Adipocyte (in vitro differentiated cells): ENCODE measurements around the gene FMN1.

Experiments
- DNase-seq: peaks from one replicate; pipeline ENCODE4 v3.0.0-alpha.2; 2015; ENCODE audit warnings: low read depth
- H3K27me3 ChIP-seq: replicated peaks from 2 replicates; pipeline ENCODE4 v1.7.0; 2013; ENCODE audit warnings: mild to moderate bottlenecking, low read length, moderate library complexity; ENCODE audit not compliant: control insufficient read depth, insufficient read depth
- H3K36me3 ChIP-seq: 2 replicates; pipeline ENCODE4 v1.7.0; 2013; ENCODE audit warnings: low read length, mild to moderate bottlenecking, moderate library complexity; ENCODE audit not compliant: control insufficient read depth, insufficient read depth, severe bottlenecking
- H3K4me1 ChIP-seq: 2 replicates; pipeline ENCODE4 v1.7.0; 2013; ENCODE audit warnings: mild to moderate bottlenecking, low read length, moderate library complexity; ENCODE audit not compliant: control insufficient read depth, insufficient read depth
- H3K4me3 ChIP-seq: 2 replicates; pipeline ENCODE4 v1.7.0; 2013; ENCODE audit warnings: mild to moderate bottlenecking, low read length, moderate library complexity
- H3K9ac ChIP-seq: 2 replicates; pipeline ENCODE4 v1.7.0; 2013; ENCODE audit warnings: mild to moderate bottlenecking, low read length, moderate library complexity
- H3K9me3 ChIP-seq: 2 replicates; pipeline ENCODE4 v1.7.0; 2013; ENCODE audit warnings: mild to moderate bottlenecking, low read length, moderate library complexity; ENCODE audit not compliant: control insufficient read depth

The FMN1 gene

DNA sequence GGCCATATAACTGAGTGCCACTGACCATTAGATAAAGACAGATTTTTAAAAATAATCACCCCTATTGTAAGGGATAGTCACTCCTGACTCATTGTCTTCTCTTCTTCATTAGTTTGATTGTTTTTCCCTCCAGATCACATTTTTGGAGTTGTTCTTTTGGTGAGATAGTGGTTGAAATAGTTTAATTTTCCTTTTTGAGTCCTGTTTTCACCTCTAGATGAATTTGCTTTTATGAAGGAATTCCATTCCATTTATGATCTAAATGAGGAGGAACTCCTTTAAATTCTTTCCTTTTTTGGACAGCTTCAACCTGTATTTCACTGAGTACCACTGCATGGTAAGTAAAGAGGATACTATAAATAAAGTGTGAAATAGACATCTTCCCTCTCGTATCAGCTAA lies 364.3 kb downstream of the FMN1 start:
- H3K4me1 ChIP-seq = peaks cover 22% of the 10 kb centered on the region
- no peak overlapping the region for H3K9ac ChIP-seq
- H3K4me3 ChIP-seq = no peak overlapping the region
- DNase-seq = no peak
- no peaks in the 10 kb centered on the region for H3K9me3 ChIP-seq
- no peaks in the 10 kb centered on the region for H3K36me3 ChIP-seq
- H3K27me3 ChIP-seq = no peaks in the 10 kb centered on the region

DNA sequence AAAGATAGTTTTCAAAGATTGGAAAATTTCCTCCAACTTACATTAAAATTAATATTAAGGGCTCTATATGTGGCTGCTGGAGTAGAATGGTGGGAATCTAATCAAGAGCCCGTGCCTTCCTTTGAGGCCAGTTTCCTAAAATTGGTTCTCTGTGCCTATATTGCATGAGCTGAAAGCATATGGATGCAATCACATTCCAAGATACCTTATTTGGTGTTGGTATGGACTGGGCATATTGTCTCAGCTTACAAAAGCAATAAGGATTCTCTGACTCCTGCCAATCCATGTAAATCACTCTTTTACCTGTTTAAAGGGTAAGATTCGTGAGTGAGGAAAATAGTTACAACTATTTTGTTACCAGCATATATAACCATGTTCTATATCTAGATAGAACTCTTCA lies 365.1 kb downstream of the FMN1 start:
- Histone ChIP-seq H3K27me3 (no peaks in the 10 kb centered on the region), H3K4me3 (peak overlapping the region; percentile 35), H3K9ac (peak overlapping the region; percentile 11), H3K9me3 (no peaks in the 10 kb centered on the region), H3K4me1 (peaks cover 30% of the 10 kb centered on the region), H3K36me3 (no peaks in the 10 kb centered on the region)
- peak; percentile 56 for DNase-seq

DNA sequence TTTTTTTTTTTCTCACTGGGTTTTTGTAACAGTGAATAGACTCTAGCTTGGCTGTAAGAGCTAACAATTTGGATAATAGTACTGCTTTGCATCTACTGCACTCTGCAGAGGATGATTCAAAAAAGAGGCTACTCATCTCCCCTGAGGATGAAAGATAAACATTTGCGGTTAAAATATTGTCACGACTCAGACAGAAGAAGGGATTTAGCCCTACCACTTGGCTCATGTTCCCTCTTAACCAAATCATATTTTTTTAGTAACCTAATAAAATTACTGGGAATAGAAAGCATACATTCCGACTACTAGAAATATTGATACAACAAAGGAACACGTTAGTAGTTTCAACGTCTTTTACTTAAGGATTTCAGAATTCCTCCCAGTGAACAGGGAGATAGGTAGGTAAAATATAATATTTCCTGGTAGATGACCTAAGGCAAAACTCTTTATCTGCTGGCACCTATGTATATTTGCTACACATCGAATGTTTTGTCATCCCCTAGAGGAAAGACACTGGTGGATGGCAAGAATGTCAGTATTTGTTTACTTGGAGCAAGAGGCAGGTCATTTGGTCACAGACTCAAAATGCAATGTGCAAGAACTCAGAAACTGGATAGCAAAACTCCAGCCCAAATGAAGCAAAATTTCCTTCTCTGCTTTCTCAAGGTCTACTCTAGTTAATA lies 365.9 kb downstream of the FMN1 start:
- H3K9ac ChIP-seq = no peak overlapping the region
- DNase-seq = peak; percentile 86
- H3K9me3 ChIP-seq = no peaks in the 10 kb centered on the region
- H3K4me1 ChIP-seq = peaks cover 33% of the 10 kb centered on the region
- H3K27me3 ChIP-seq = no peaks in the 10 kb centered on the region
- H3K36me3 ChIP-seq = no peaks in the 10 kb centered on the region
- H3K4me3 ChIP-seq = peak overlapping the region; percentile 35

DNA sequence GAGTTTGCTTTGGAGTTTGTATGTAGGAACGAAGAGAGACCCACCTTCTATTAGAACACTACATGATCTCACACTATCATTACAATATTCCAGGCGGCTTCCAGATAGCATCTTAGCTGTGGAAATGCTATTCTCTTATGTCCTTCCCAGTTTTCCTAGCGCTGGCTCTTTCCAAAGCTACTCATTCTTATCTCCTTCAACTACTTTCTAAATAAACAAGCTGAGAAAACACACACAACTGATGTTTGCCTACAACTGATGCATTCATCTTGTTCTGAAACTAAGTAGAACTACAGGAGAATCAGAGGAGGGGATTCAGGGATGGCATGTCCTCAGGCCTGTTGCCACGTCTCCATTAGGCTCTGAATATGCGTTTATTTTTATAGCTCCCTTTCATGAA lies 367.8 kb downstream of the FMN1 start:
- no peak for DNase-seq
- Histone ChIP-seq H3K27me3 (no peaks in the 10 kb centered on the region), H3K4me1 (peaks cover 33% of the 10 kb centered on the region), H3K4me3 (no peak overlapping the region), H3K36me3 (no peaks in the 10 kb centered on the region), H3K9me3 (no peaks in the 10 kb centered on the region), H3K9ac (no peak overlapping the region)

DNA sequence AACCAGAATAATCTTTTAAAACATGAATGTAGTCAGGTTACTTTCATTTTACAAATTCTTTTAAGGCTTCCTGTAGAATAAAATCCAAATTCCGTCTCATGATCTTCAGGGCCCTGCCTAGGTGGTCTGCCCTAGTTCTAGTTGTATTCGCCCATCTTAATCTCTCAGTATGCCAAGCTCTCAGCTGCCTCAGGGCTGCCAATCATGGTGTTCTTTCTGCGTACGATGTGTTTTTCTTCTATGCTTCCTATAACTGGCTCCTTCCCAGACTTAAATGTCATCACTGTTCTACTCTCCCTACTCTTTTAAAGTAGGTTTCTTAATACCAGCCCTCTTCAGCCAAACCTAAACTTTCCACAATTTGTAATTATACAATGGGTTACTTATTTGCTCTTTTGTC lies 369.3 kb downstream of the FMN1 start:
- Histone ChIP-seq H3K4me1 (peaks cover 33% of the 10 kb centered on the region), H3K9ac (no peak overlapping the region)

DNA sequence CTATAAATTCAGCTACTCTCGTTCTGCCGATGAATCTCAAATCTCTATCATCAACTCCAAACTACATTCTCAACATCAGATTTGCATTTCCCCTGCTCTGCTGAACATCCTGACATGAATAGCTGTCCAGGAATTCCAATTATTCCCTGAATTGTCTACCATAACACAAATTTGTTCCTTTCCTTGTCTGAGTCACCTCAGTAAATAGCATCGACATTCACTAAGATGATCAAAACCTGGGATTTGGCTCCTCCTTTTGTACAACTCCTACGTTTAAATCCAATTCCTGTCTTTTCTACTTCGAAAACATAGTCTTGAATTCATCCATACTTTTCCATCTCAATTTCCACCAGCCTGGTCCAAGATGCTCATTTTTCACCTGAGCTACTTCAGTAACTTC lies 369.7 kb downstream of the FMN1 start:
- peak; percentile 68 for DNase-seq
- Histone ChIP-seq H3K9ac (no peak overlapping the region), H3K36me3 (no peaks in the 10 kb centered on the region), H3K4me3 (no peak overlapping the region), H3K4me1 (peaks cover 33% of the 10 kb centered on the region), H3K9me3 (no peaks in the 10 kb centered on the region), H3K27me3 (no peaks in the 10 kb centered on the region)

More for the DNA sequence above, 369.3 kb downstream of the FMN1 start:
- Histone ChIP-seq H3K4me3 (no peak overlapping the region), H3K36me3 (no peaks in the 10 kb centered on the region), H3K9me3 (no peaks in the 10 kb centered on the region), H3K27me3 (no peaks in the 10 kb centered on the region)
- DNase-seq = peak; percentile 24

DNA sequence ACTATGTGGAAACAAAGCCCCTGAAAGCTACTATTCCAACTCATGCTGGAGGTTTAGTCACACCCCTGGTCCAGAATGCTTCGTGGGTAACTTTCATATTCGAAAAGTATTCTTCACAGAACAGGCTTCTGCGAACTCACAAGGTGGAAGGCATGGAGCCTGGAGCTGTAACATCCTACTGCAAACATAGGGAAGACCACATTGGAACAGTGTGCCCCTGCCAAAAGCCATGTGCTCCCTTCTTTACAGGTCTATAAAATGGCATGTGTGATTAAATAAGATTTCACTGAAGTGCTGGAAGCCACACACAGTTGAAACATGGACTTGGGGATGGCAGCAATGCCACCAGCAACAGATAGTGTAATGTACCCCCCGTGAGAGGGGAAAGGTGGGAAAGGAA lies 370.8 kb downstream of the FMN1 start:
- Histone ChIP-seq H3K4me1 (peaks cover 31% of the 10 kb centered on the region), H3K9ac (no peak overlapping the region), H3K27me3 (no peaks in the 10 kb centered on the region), H3K4me3 (no peak overlapping the region), H3K9me3 (no peaks in the 10 kb centered on the region), H3K36me3 (no peaks in the 10 kb centered on the region)
- no peak for DNase-seq

DNA sequence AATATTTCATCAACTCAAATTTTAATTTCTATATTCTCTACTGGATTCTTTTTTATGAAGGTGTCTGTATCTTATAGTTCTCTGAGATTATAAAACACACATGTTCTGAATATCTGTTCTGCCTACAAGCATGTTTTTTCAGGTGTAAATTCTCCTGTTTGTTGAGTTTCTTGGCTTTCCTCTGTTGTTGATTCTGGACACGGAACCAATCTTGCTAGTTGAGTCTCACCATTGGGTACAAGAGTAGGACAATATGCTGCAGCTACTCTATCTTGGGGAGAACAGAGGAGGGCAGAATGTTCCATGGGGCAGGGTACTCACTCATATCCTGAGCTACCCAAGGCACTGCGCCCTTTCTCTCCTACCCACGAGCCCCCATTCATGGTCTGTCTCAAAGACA lies 371.8 kb downstream of the FMN1 start:
- H3K9me3 ChIP-seq = no peaks in the 10 kb centered on the region
- H3K9ac ChIP-seq = no peak overlapping the region
- DNase-seq = no peak
- H3K27me3 ChIP-seq = no peaks in the 10 kb centered on the region
- H3K4me1 ChIP-seq = peaks cover 28% of the 10 kb centered on the region
- no peaks in the 10 kb centered on the region for H3K36me3 ChIP-seq
- H3K4me3 ChIP-seq = no peak overlapping the region

DNA sequence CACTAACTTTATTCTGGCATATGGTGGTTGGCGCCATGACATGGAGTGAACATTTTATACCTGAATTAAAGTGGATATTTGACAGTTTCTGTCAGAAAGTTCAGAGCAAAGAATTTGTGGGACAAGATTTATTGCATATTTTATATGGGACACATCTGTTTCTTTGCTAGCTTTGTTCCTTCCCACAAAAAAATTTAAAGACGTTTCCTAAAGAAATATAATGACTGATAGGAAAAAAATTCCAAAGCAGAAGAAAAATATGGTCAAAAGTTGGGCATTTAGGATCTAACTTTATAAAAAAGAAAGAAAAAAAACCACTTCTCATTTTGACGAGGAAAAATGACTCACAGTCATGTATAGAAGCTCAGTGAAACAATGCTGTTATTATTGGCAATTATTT lies 375.1 kb downstream of the FMN1 start:
- H3K4me1 ChIP-seq = peaks cover 15% of the 10 kb centered on the region
- no peak overlapping the region for H3K9ac ChIP-seq
- no peaks in the 10 kb centered on the region for H3K27me3 ChIP-seq
- H3K4me3 ChIP-seq = peak overlapping the region; percentile 70
- H3K9me3 ChIP-seq = no peaks in the 10 kb centered on the region
- no peak for DNase-seq
- H3K36me3 ChIP-seq = no peaks in the 10 kb centered on the region

DNA sequence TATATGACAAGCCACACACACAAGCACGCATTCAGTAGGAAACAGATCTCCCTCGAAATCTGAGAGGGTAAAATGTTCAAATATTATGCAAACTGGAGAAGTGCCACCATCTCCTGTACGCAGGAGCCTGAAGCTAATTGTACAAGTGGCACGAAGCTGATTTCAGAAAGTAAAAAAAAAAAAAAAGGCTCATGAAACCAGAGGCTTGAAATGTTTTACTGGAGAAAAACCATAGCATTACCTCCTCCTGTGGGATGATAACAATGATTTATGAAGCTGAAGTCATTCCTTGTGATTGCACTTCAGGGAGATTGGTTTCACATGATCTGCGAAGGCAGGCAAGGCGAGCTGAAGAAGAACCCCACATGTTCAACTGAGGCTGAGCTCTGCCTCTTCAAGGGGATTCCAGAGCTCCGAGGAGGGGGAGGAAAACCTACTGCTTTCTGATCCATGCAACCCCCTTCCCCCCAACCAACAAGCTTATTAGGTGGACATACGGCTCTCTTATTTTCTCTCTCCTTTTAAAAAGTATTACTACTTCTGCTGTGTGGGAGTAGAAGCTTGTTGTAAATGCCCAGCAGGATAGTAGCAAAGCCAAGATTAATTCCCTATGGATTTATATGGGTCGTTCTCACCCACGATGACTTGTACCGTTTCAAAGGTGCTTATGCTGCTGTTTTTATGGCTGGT lies 375.6 kb downstream of the FMN1 start:
- no peaks in the 10 kb centered on the region for H3K9me3 ChIP-seq
- peak overlapping the region; percentile 70 for H3K4me3 ChIP-seq
- H3K9ac ChIP-seq = peak overlapping the region; percentile 47
- DNase-seq = no peak
- H3K4me1 ChIP-seq = peaks cover 12% of the 10 kb centered on the region
- no peaks in the 10 kb centered on the region for H3K27me3 ChIP-seq
- H3K36me3 ChIP-seq = no peaks in the 10 kb centered on the region

DNA sequence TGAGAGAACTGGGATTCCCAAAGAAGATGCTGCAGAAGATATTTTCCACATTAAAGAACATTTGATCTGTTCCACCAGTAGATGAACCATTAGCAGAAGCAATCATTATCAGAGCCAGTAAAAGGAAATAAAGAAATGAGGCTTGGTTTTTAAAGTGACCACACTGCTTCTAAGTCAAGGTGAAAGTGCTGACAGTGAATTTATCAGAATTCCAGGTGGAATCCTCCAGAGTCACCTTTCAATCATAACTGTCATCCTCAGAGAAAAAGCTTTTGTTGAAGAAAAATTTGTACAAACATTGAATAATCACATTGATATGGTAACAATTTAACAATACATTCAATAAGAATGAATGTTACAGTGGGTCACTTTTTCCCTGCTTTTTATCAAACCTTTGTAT lies 376.9 kb downstream of the FMN1 start:
- Histone ChIP-seq H3K4me1 (peaks cover 12% of the 10 kb centered on the region), H3K27me3 (no peaks in the 10 kb centered on the region), H3K9me3 (no peaks in the 10 kb centered on the region), H3K36me3 (no peaks in the 10 kb centered on the region), H3K4me3 (no peak overlapping the region), H3K9ac (no peak overlapping the region)
- no peak for DNase-seq
